IMR-90 (cell line): ENCODE data around the gene LRRC55. TPM values are rescaled to one million over a fixed set of nuclear protein-coding genes. Genes with fewer than 3 reads are reported as not detected.

Source experiments
- ATAC-seq: fragments of 200-7000 bp; cut with Tn5 transposase; 2 replicates; pipeline ENCODE4 v1.9.1; 2020; ENCODE audit warnings: low read depth, mild to moderate bottlenecking, moderate library complexity
- BruUV-seq: library from RNA; stranded (reverse); fragments of 400-500 nt; replicated peaks from 2 replicates; lab custom pipeline; 2021; lab: Mats Ljungman, UMichigan
- CTCF ChIA-PET: fragments of 300-600 bp; formaldehyde crosslinking; extraction: SDS; loops from one replicate; lab custom pipeline; 2021; ENCODE audit warnings: antibody characterized with exemption; lab: Yijun Ruan, JAX
- POLR2A ChIA-PET: fragments of 300-600 bp; sonication (Branson Sonifier 250); formaldehyde crosslinking; loops from one replicate; lab custom pipeline; 2022; ENCODE audit warnings: antibody characterized with exemption; ENCODE audit not compliant: unreplicated experiment; lab: Charles Lee
- DNase-seq: peaks from one replicate; pipeline ENCODE4 v3.0.0; 2013
- H2AFZ ChIP-seq: replicated peaks from 2 replicates; pipeline ENCODE3; 2013; ENCODE audit warnings: low read length, mild to moderate bottlenecking; ENCODE audit not compliant: poor library complexity
- H2AK5ac ChIP-seq: 2 replicates; pipeline ENCODE4 v1.6.1; 2013; ENCODE audit warnings: low read depth, low read length, inconsistent platforms
- H2AK9ac ChIP-seq: replicated peaks from 2 replicates; pipeline ENCODE3; 2013; ENCODE audit warnings: mild to moderate bottlenecking, low read depth, low read length, moderate library complexity; ENCODE audit not compliant: poor library complexity
- H2BK120ac ChIP-seq: 2 replicates; pipeline ENCODE4 v1.6.1; 2013; ENCODE audit warnings: low read depth, low read length, inconsistent platforms
- H2BK15ac ChIP-seq: 3 replicates; pipeline ENCODE4 v1.6.1; 2013; ENCODE audit warnings: low read depth, low read length, inconsistent platforms
- H2BK20ac ChIP-seq: 2 replicates; pipeline ENCODE4 v1.6.1; 2013; ENCODE audit warnings: low read depth, mild to moderate bottlenecking, inconsistent platforms, low read length, moderate library complexity
- H2BK5ac ChIP-seq: 2 replicates; pipeline ENCODE4 v1.6.1; 2013; ENCODE audit warnings: mild to moderate bottlenecking, low read depth, low read length, inconsistent platforms; ENCODE audit not compliant: poor library complexity, severe bottlenecking
- H3K14ac ChIP-seq: replicated peaks from 2 replicates; pipeline ENCODE4 v1.6.1; 2013; ENCODE audit warnings: low read depth, low read length, inconsistent platforms
- H3K18ac ChIP-seq: 2 replicates; pipeline ENCODE4 v1.6.1; 2013; ENCODE audit warnings: low read depth, low read length, control low read depth
- H3K23ac ChIP-seq: 2 replicates; pipeline ENCODE4 v1.6.1; 2013; ENCODE audit warnings: low read depth, low read length, inconsistent platforms
- H3K27ac ChIP-seq: 2 replicates; pipeline ENCODE4 v1.5.1; 2013; ENCODE audit warnings: mild to moderate bottlenecking, control low read depth, low read length; ENCODE audit not compliant: insufficient read depth
- H3K27me3 ChIP-seq: 2 replicates; pipeline ENCODE4 v1.6.1; 2013; ENCODE audit warnings: low read length; ENCODE audit not compliant: control insufficient read depth, insufficient read depth
- H3K36me3 ChIP-seq: 2 replicates; pipeline ENCODE4 v1.6.1; 2013; ENCODE audit warnings: low read length, mixed read lengths; ENCODE audit not compliant: control insufficient read depth, insufficient read depth
- H3K4ac ChIP-seq: 2 replicates; pipeline ENCODE4 v1.6.1; 2013; ENCODE audit warnings: low read depth, low read length, inconsistent platforms
- H3K4me1 ChIP-seq: 2 replicates; pipeline ENCODE4 v1.6.1; 2013; ENCODE audit warnings: low read length, mixed read lengths; ENCODE audit not compliant: control insufficient read depth, insufficient read depth
- H3K4me2 ChIP-seq: 2 replicates; pipeline ENCODE4 v1.6.1; 2013; ENCODE audit warnings: low read depth, mild to moderate bottlenecking, control low read depth, low read length, moderate library complexity
- H3K4me3 ChIP-seq: 2 replicates; pipeline ENCODE4 v1.5.1; 2013; ENCODE audit warnings: low read depth, mild to moderate bottlenecking, control low read depth, low read length, moderate library complexity; ENCODE audit not compliant: insufficient read depth
- H3K56ac ChIP-seq: 2 replicates; pipeline ENCODE4 v1.6.1; 2013; ENCODE audit warnings: low read length, inconsistent platforms; ENCODE audit not compliant: insufficient read depth; ENCODE audit errors: extremely low read depth
- H3K79me1 ChIP-seq, 2 experiments: 2 replicates each; pipeline ENCODE4 v1.6.1; 2013; ENCODE audit warnings: low read length in 2 of 2, inconsistent platforms in 1 of 2, low read depth in 1 of 2
- H3K9ac ChIP-seq: 2 replicates; pipeline ENCODE4 v1.6.1; 2013; ENCODE audit warnings: low read depth, low read length, control low read depth
- H3K9me1 ChIP-seq: 2 replicates; pipeline ENCODE4 v1.6.1; 2013; ENCODE audit warnings: low read length, inconsistent platforms; ENCODE audit not compliant: insufficient read depth
- H3K9me3 ChIP-seq: 2 replicates; pipeline ENCODE4 v1.6.1; 2013; ENCODE audit warnings: low read length; ENCODE audit not compliant: control insufficient read depth, insufficient read depth
- H4K20me1 ChIP-seq: 2 replicates; pipeline ENCODE4 v1.6.1; 2013; ENCODE audit warnings: low read length, inconsistent platforms; ENCODE audit not compliant: insufficient read depth
- H4K5ac ChIP-seq: 2 replicates; pipeline ENCODE4 v1.6.1; 2013; ENCODE audit warnings: mild to moderate bottlenecking, low read depth, low read length, control low read depth
- H4K8ac ChIP-seq, 2 experiments: 2 replicates each; pipeline ENCODE4 v1.6.1; 2013; ENCODE audit warnings: low read depth in 2 of 2, low read length in 2 of 2, control low read depth in 1 of 2, inconsistent platforms in 1 of 2
- H4K91ac ChIP-seq: 2 replicates; pipeline ENCODE4 v1.6.1; 2013; ENCODE audit warnings: low read depth, low read length, inconsistent platforms; ENCODE audit not compliant: insufficient read depth
- BHLHE40 ChIP-seq: fragments of 150-350 bp; IDR thresholded peaks from 2 replicates; pipeline ENCODE4 v1.6.1; 2016; ENCODE audit warnings: mild to moderate bottlenecking, low read depth, low read length
- CEBPB ChIP-seq: IDR thresholded peaks from 2 replicates; pipeline ENCODE4 v1.6.1; 2012; ENCODE audit warnings: low read depth, low read length, improper control_type of control experiment
- CHD1 ChIP-seq: IDR thresholded peaks from 2 replicates; pipeline ENCODE4 v1.6.1; 2012; ENCODE audit warnings: low read depth, low read length, improper control_type of control experiment
- FOS ChIP-seq: fragments of 150-350 bp; IDR thresholded peaks from 2 replicates; pipeline ENCODE4 v1.6.1; 2016; ENCODE audit warnings: low read depth, low read length
- MAFK ChIP-seq: IDR thresholded peaks from 2 replicates; pipeline ENCODE4 v1.6.1; 2012; ENCODE audit warnings: low read depth, low read length, improper control_type of control experiment
- MAZ ChIP-seq: IDR thresholded peaks from 2 replicates; pipeline ENCODE4 v1.6.1; 2012; ENCODE audit warnings: low read depth, mild to moderate bottlenecking, low read length, improper control_type of control experiment, moderate library complexity, borderline replicate concordance
- MXI1 ChIP-seq: IDR thresholded peaks from 2 replicates; pipeline ENCODE4 v1.6.1; 2012; ENCODE audit warnings: low read depth, mild to moderate bottlenecking, low read length, moderate library complexity, borderline replicate concordance
- NFE2L2 ChIP-seq: fragments of 150-350 bp; IDR thresholded peaks from 2 replicates; pipeline ENCODE4 v1.6.1; 2016; ENCODE audit warnings: low read depth, mild to moderate bottlenecking, low read length
- POLR2A ChIP-seq: IDR thresholded peaks from 2 replicates; pipeline ENCODE4 v1.6.1; 2012; ENCODE audit warnings: mild to moderate bottlenecking, low read depth, low read length
- RAD21 ChIP-seq: IDR thresholded peaks from 2 replicates; pipeline ENCODE4 v1.6.1; 2012; ENCODE audit warnings: low read length, improper control_type of control experiment
- RCOR1 ChIP-seq: IDR thresholded peaks from 2 replicates; pipeline ENCODE4 v1.6.1; 2012; ENCODE audit warnings: mild to moderate bottlenecking, low read length, improper control_type of control experiment; ENCODE audit not compliant: insufficient replicate concordance
- RFX5 ChIP-seq: IDR thresholded peaks from 2 replicates; pipeline ENCODE4 v1.8.0; 2012; ENCODE audit warnings: low read depth, mild to moderate bottlenecking, low read length, moderate library complexity
- SMC3 ChIP-seq: fragments of 150-350 bp; IDR thresholded peaks from 2 replicates; pipeline ENCODE4 v1.6.1; 2016; ENCODE audit warnings: low read depth, mild to moderate bottlenecking, antibody characterized with exemption, low read length, moderate library complexity
- WGBS, 2 experiments: methylation state at CpG; one replicate each; pipeline versions ENCODE4 v1.1.5 to v1.1.7; 2013; ENCODE audit warnings: missing lambda C conversion rate in 2 of 2; ENCODE audit not compliant: insufficient read length in 1 of 2; ENCODE audit errors: extremely low coverage in 2 of 2; 5-methylcytosine and 5-hydroxymethylcytosine counted together
- dilution Hi-C: fragments of 300-500 bp; cut with HindIII; formaldehyde crosslinking; loops from one replicate; pipeline ENCODE4 v1.14.3; 2018; ENCODE audit warnings: low sequenced_read_pairs; ENCODE audit not compliant: unreplicated experiment
- in situ Hi-C: fragments of 300-500 bp; cut with MboI; formaldehyde crosslinking; loops from 3 replicates; pipeline ENCODE4 v1.14.3; 2019; ENCODE audit warnings: low sequenced_read_pairs, inconsistent platforms, mixed read lengths
- intact Hi-C: fragments of 100-400 bp; cut with micrococcal nuclease; formaldehyde crosslinking; loops from 2 replicates; pipeline ENCODE4 v1.10.0; 2022
- polyA plus RNA-seq, 3 experiments: library from polyadenylated mRNA; depleted of rRNA; stranded (reverse); fragments of >200 nt; gene quantifications; 2 replicates each; pipeline ENCODE4 v1.2.3, GENCODE V29; 2012; ENCODE audit warnings: low replicate concordance in 1 of 3
- total RNA-seq: library from RNA; depleted of rRNA; stranded (reverse); fragments of >200 nt; gene quantifications from 2 replicates; pipeline ENCODE4 v1.2.3, GENCODE V29; 2012
- TF ChIP-seq, protein P1 (sequence below): conservative IDR thresholded peaks from 2 replicates; pipeline ENCODE4 v1.5.1; 2012; ENCODE audit warnings: mild to moderate bottlenecking, low read depth, low read length, improper control_type of control experiment
- TF ChIP-seq, protein P2 (sequence below): fragments of 150-350 bp; IDR thresholded peaks from 2 replicates; pipeline ENCODE4 v1.6.1; 2016; ENCODE audit warnings: low read depth, mild to moderate bottlenecking, low read length, moderate library complexity, borderline replicate concordance

LRRC55 gene
- total and polyA plus RNA-seq, 2 of the 4 experiments (the other 2 are of a cell fraction), result not detected

DNA sequence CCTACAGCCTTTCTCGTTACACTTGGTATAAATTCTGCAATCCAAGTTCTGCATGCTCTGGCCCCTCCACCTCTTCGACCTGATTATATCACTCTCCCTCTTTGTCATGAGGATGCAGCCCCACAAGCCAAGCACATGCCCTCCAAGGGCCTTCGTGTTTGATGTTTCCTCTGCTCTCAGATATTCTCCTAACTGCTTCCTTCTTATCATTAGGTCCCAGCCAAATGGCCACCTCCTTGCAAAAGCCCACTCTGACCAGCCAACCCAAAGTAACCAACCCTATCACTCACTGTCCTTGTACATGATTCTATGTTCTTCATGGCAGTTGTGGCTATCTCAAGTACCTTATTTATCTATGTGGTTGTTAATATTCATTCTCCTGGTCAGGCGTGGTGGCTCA lies 38.3 kb upstream of the LRRC55 start:
- Histone ChIP-seq H4K20me1 (no peaks in the 10 kb centered on the region), H3K23ac (no peak overlapping the region), H2AFZ (no peak overlapping the region), H3K56ac (no peak overlapping the region), H3K4me1 (no peaks in the 10 kb centered on the region), H3K9me1 (no peaks in the 10 kb centered on the region), H3K36me3 (no peaks in the 10 kb centered on the region), H2AK5ac (no peak overlapping the region), H3K14ac (no peak overlapping the region), H3K18ac (no peak overlapping the region), H3K9ac (no peak overlapping the region), H3K27ac (no peak overlapping the region), H4K5ac (no peak overlapping the region), H3K4me3 (no peak overlapping the region), H2BK20ac (no peak overlapping the region), H3K9me3 (no peaks in the 10 kb centered on the region), H2BK15ac (no peak overlapping the region), H2BK120ac (no peak overlapping the region), H4K91ac (no peak overlapping the region), H3K27me3 (peaks cover 2% of the 10 kb centered on the region), H4K8ac (no peak overlapping the region), H3K4me2 (no peak overlapping the region), H3K79me1 (no peaks in the 10 kb centered on the region), H3K4ac (no peak overlapping the region), H2BK5ac (no peak overlapping the region), H2AK9ac (no peak overlapping the region)
- ChIA-PET POLR2A (no interaction called here), CTCF (no interaction called here)
- DNase-seq, result no peak
- BruUV-seq, result no TSS peak
- no peak for ATAC-seq
- TF ChIP-seq BHLHE40, result no peak
- TF ChIP-seq, protein P1, sequence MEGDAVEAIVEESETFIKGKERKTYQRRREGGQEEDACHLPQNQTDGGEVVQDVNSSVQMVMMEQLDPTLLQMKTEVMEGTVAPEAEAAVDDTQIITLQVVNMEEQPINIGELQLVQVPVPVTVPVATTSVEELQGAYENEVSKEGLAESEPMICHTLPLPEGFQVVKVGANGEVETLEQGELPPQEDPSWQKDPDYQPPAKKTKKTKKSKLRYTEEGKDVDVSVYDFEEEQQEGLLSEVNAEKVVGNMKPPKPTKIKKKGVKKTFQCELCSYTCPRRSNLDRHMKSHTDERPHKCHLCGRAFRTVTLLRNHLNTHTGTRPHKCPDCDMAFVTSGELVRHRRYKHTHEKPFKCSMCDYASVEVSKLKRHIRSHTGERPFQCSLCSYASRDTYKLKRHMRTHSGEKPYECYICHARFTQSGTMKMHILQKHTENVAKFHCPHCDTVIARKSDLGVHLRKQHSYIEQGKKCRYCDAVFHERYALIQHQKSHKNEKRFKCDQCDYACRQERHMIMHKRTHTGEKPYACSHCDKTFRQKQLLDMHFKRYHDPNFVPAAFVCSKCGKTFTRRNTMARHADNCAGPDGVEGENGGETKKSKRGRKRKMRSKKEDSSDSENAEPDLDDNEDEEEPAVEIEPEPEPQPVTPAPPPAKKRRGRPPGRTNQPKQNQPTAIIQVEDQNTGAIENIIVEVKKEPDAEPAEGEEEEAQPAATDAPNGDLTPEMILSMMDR, result no peak
- no peak for TF ChIP-seq RAD21
- TF ChIP-seq NFE2L2, result no peak
- no peak for TF ChIP-seq MXI1
- TF ChIP-seq CEBPB, result no peak
- no peak for TF ChIP-seq MAZ
- TF ChIP-seq RCOR1, result no peak
- no peak for TF ChIP-seq RFX5
- TF ChIP-seq MAFK, result no peak
- TF ChIP-seq POLR2A, result no peak
- TF ChIP-seq FOS, result no peak
- no peak for TF ChIP-seq SMC3
- TF ChIP-seq, protein P2, sequence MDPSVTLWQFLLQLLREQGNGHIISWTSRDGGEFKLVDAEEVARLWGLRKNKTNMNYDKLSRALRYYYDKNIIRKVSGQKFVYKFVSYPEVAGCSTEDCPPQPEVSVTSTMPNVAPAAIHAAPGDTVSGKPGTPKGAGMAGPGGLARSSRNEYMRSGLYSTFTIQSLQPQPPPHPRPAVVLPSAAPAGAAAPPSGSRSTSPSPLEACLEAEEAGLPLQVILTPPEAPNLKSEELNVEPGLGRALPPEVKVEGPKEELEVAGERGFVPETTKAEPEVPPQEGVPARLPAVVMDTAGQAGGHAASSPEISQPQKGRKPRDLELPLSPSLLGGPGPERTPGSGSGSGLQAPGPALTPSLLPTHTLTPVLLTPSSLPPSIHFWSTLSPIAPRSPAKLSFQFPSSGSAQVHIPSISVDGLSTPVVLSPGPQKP, result no peak
- TF ChIP-seq CHD1, result no peak
- in situ Hi-C loops (no loop called here), intact Hi-C loops (no loop called here), dilution Hi-C loops (no loop called here)
- WGBS, 2 experiments, result 25% methylated on average over 2 of the region's 4 CpGs; no CpG with 5 or more reads in 1 of the 2 experiments
